Activated naive CD4-positive, alpha-beta T cell treated with anti-CD3 and anti-CD28 coated beads, Interleukin-2, amount 50 U/mL, for 72 hours (primary cell): ENCODE measurements around the gene ATP8A1. TPM values are rescaled to one million over a fixed set of nuclear protein-coding genes. Genes with fewer than 3 reads are reported as not detected.

Source experiments
- ATAC-seq, 2 donors: fragments of 150-1000 bp; cut with Tn5 transposase; 2 replicates each; pipeline ENCODE4 v1.10.0; 2021; ENCODE audit warnings: mild to moderate bottlenecking in 2 of 2, moderate library complexity in 2 of 2
- DNase-seq, 2 donors: peaks; one replicate each; pipeline ENCODE4 v3.0.0; 2021 to 2022; ENCODE audit warnings: low spot score in 2 of 2
- H3K27ac Mint-ChIP-seq, 2 donors: one replicate each; pipeline ENCODE4 v1.8.0; 2022; ENCODE audit warnings: mild to moderate bottlenecking in 2 of 2, mixed read lengths in 2 of 2
- H3K36me3 Mint-ChIP-seq, 2 donors: one replicate each; pipeline ENCODE4 v1.8.0; 2022; ENCODE audit warnings: mixed read lengths in 2 of 2
- H3K9me3 Mint-ChIP-seq, 2 donors: one replicate each; pipeline ENCODE4 v1.8.0; 2022; ENCODE audit warnings: mixed read lengths in 2 of 2
- total RNA-seq, 2 donors: library from RNA; stranded (reverse); gene quantifications; one replicate each; pipeline ENCODE4 v1.2.3, GENCODE V29; 2022

The ATP8A1 gene
- total RNA-seq, 2 donors from 2014 or later: 36.6 to 45.7 TPM

- DNase-seq: no peak
- H3K27ac Mint-ChIP-seq: no peak overlapping the region
- peaks cover 9 to 12% of the 10 kb centered on the region in 2 donors for H3K36me3 Mint-ChIP-seq
- no peak for ATAC-seq
- H3K9me3 Mint-ChIP-seq: no peaks in the 10 kb centered on the region
Observed at GRCh38 chr4:42454755-42455420, 202.0 kb downstream of the ATP8A1 start.

GRCh38 chr4:42453612-42454011 lies 203.3 kb downstream of the ATP8A1 start:
- no peak for ATAC-seq
- H3K36me3 Mint-ChIP-seq: peaks cover 9 to 19% of the 10 kb centered on the region in 2 donors
- no peak for DNase-seq
- H3K27ac Mint-ChIP-seq: no peak overlapping the region
- no peaks in the 10 kb centered on the region for H3K9me3 Mint-ChIP-seq

GRCh38 chr4:42452823-42453222 lies 204.1 kb downstream of the ATP8A1 start:
- H3K36me3 Mint-ChIP-seq: peaks cover 9 to 19% of the 10 kb centered on the region in 2 donors
- no peak for ATAC-seq
- DNase-seq: no peak

GRCh38 chr4:42446823-42447222 lies 210.1 kb downstream of the ATP8A1 start:
- Mint-ChIP-seq H3K36me3 (peaks cover 16 to 17% of the 10 kb centered on the region in 2 donors), H3K27ac (no peak overlapping the region), H3K9me3 (no peaks in the 10 kb centered on the region)
- ATAC-seq: no peak
- no peak for DNase-seq

More at GRCh38 chr4:42452823-42453222, 204.1 kb downstream of the ATP8A1 start:
- no peaks in the 10 kb centered on the region for H3K9me3 Mint-ChIP-seq
- H3K27ac Mint-ChIP-seq: no peak overlapping the region

GRCh38 chr4:42445038-42445437 lies 211.9 kb downstream of the ATP8A1 start:
- no peak for DNase-seq
- H3K27ac Mint-ChIP-seq: no peak overlapping the region
- no peaks in the 10 kb centered on the region for H3K9me3 Mint-ChIP-seq
- peak in 1 of 2 donors; percentile 37 for ATAC-seq
- H3K36me3 Mint-ChIP-seq: peaks cover 8 to 14% of the 10 kb centered on the region in 2 donors

- Mint-ChIP-seq H3K27ac (no peak overlapping the region), H3K9me3 (no peaks in the 10 kb centered on the region), H3K36me3 (peaks cover 6 to 22% of the 10 kb centered on the region in 2 donors)
- no peak for DNase-seq
- ATAC-seq: no peak
Observed at GRCh38 chr4:42442601-42443000, 214.3 kb downstream of the ATP8A1 start.

- H3K9me3 Mint-ChIP-seq: no peaks in the 10 kb centered on the region
- no peak for DNase-seq
- ATAC-seq: no peak
- H3K36me3 Mint-ChIP-seq: peaks cover 5 to 35% of the 10 kb centered on the region in 2 donors
- H3K27ac Mint-ChIP-seq: no peak overlapping the region
Observed at GRCh38 chr4:42440083-42440482, 216.8 kb downstream of the ATP8A1 start.

GRCh38 chr4:42436928-42437565 lies 219.9 kb downstream of the ATP8A1 start:
- Mint-ChIP-seq H3K36me3 (peaks cover 5 to 36% of the 10 kb centered on the region in 2 donors), H3K9me3 (no peaks in the 10 kb centered on the region), H3K27ac (no peak overlapping the region)
- DNase-seq: no peak
- no peak for ATAC-seq

- Mint-ChIP-seq H3K36me3 (peaks cover 7 to 14% of the 10 kb centered on the region in 2 donors), H3K27ac (no peak overlapping the region), H3K9me3 (no peaks in the 10 kb centered on the region)
- DNase-seq: no peak
- no peak for ATAC-seq
Observed at GRCh38 chr4:42428036-42428435, 228.9 kb downstream of the ATP8A1 start.

GRCh38 chr4:42425146-42426065 lies 231.5 kb downstream of the ATP8A1 start:
- Mint-ChIP-seq H3K9me3 (no peaks in the 10 kb centered on the region), H3K27ac (no peak overlapping the region), H3K36me3 (peaks cover 11 to 15% of the 10 kb centered on the region in 2 donors)
- no peak for ATAC-seq
- DNase-seq: no peak

GRCh38 chr4:42420140-42420539 lies 236.8 kb downstream of the ATP8A1 start:
- no peak for ATAC-seq
- no peaks in the 10 kb centered on the region for H3K9me3 Mint-ChIP-seq
- H3K36me3 Mint-ChIP-seq: peaks cover 4 to 5% of the 10 kb centered on the region in 2 donors
- no peak overlapping the region for H3K27ac Mint-ChIP-seq
- no peak for DNase-seq

GRCh38 chr4:42417550-42417949 lies 239.4 kb downstream of the ATP8A1 start:
- Mint-ChIP-seq H3K36me3 (peaks cover 3 to 4% of the 10 kb centered on the region in 2 donors), H3K9me3 (no peaks in the 10 kb centered on the region), H3K27ac (no peak overlapping the region)
- DNase-seq (no peak), ATAC-seq (no peak)

- Mint-ChIP-seq H3K27ac (no peak overlapping the region), H3K36me3 (no peaks in the 10 kb centered on the region), H3K9me3 (no peaks in the 10 kb centered on the region)
- DNase-seq (no peak), ATAC-seq (no peak)
Observed at GRCh38 chr4:42416017-42416416, 240.9 kb downstream of the ATP8A1 start.

- Mint-ChIP-seq H3K9me3 (no peaks in the 10 kb centered on the region), H3K36me3 (no peaks in the 10 kb centered on the region)
- no peak for ATAC-seq
Observed at GRCh38 chr4:42415281-42415680, 241.6 kb downstream of the ATP8A1 start.

GRCh38 chr4:42412251-42412650 lies 244.7 kb downstream of the ATP8A1 start:
- no peak overlapping the region for H3K27ac Mint-ChIP-seq
- H3K9me3 Mint-ChIP-seq: no peaks in the 10 kb centered on the region

More at GRCh38 chr4:42415281-42415680, 241.6 kb downstream of the ATP8A1 start:
- no peak overlapping the region for H3K27ac Mint-ChIP-seq
- no peak for DNase-seq

GRCh38 chr4:42411803-42412202 lies 245.1 kb downstream of the ATP8A1 start:
- no peak overlapping the region for H3K27ac Mint-ChIP-seq
- no peak for DNase-seq
- no peaks in the 10 kb centered on the region for H3K9me3 Mint-ChIP-seq
- H3K36me3 Mint-ChIP-seq: no peaks in the 10 kb centered on the region
- no peak for ATAC-seq

More at GRCh38 chr4:42412251-42412650, 244.7 kb downstream of the ATP8A1 start:
- DNase-seq (no peak), ATAC-seq (no peak)
- no peaks in the 10 kb centered on the region for H3K36me3 Mint-ChIP-seq

GRCh38 chr4:42410446-42410845 lies 246.5 kb downstream of the ATP8A1 start:
- ATAC-seq (no peak), DNase-seq (no peak)
- Mint-ChIP-seq H3K36me3 (no peaks in the 10 kb centered on the region), H3K27ac (no peak overlapping the region), H3K9me3 (no peaks in the 10 kb centered on the region)
